ENCODE measurements around the gene CDHR3. TPM values are rescaled to one million over a fixed set of nuclear protein-coding genes. Genes with fewer than 3 reads are reported as not detected.
A peak's percentile ranks its signal among the peaks of the same experiment; 100 is the strongest.

The CDHR3 gene
- total and polyA plus RNA-seq, 2 donors from 2014 or later = 3.6 to 7.1 TPM

- DNase-seq (no peak), FAIRE-seq (no peak)
- intact Hi-C loops (cut with DNase I) = no loop called here
- H3K4me1 ChIP-seq (ENCODE audit: control insufficient read depth in 2 of 3, insufficient read depth in 2 of 3, low read depth in 1 of 3, low read length in 3 of 3) = peaks cover 8 to 23% (median 18%) of the 10 kb centered on the region in 3 donors
- H3K4me3 ChIP-seq (ENCODE audit: low read length in 3 of 3) = no peak overlapping the region
- H3K9me3 ChIP-seq (ENCODE audit: control insufficient read depth in 2 of 3, insufficient read depth in 1 of 3, low read length in 3 of 3) = no peaks in the 10 kb centered on the region
- no peak overlapping the region for H3K27ac ChIP-seq (ENCODE audit: low read depth in 2 of 2, low read length in 2 of 2)
- no peak for TF ChIP-seq CTCF (IDR thresholded peaks at IDR 0.05; ENCODE audit: borderline replicate concordance, extremely low read depth, insufficient read depth)
- H3K36me3 ChIP-seq (ENCODE audit: control insufficient read depth in 2 of 3, insufficient read depth in 3 of 3, low read length in 3 of 3) = no peaks in the 10 kb centered on the region
- H3K9ac ChIP-seq (ENCODE audit: low read length in 3 of 3) = no peak overlapping the region
- H3K27me3 ChIP-seq (ENCODE audit: control insufficient read depth, insufficient read depth, low read length) = no peaks in the 10 kb centered on the region
These were observed 49.1 kb downstream of the CDHR3 start for GRCh38 chr7:106012184-106012583.

- H3K4me3 ChIP-seq (ENCODE audit: low read length in 3 of 3) = no peak overlapping the region
- H3K4me1 ChIP-seq (ENCODE audit: control insufficient read depth in 2 of 3, insufficient read depth in 2 of 3, low read depth in 1 of 3, low read length in 3 of 3) = peaks cover 8 to 23% (median 18%) of the 10 kb centered on the region in 3 donors
- no peaks in the 10 kb centered on the region for H3K9me3 ChIP-seq (ENCODE audit: control insufficient read depth in 2 of 3, insufficient read depth in 1 of 3, low read length in 3 of 3)
- no peak for FAIRE-seq
- intact Hi-C loops (cut with DNase I) = no loop called here
- no peak for DNase-seq
- no peak overlapping the region for H3K9ac ChIP-seq (ENCODE audit: low read length in 3 of 3)
- peak overlapping the region in 1 of 2 donors; percentile 13 for H3K27ac ChIP-seq (ENCODE audit: low read depth in 2 of 2, low read length in 2 of 2)
- no peaks in the 10 kb centered on the region for H3K27me3 ChIP-seq (ENCODE audit: control insufficient read depth, insufficient read depth, low read length)
- no peak for TF ChIP-seq CTCF (IDR thresholded peaks at IDR 0.05; ENCODE audit: borderline replicate concordance, extremely low read depth, insufficient read depth)
- H3K36me3 ChIP-seq (ENCODE audit: control insufficient read depth in 2 of 3, insufficient read depth in 3 of 3, low read length in 3 of 3) = no peaks in the 10 kb centered on the region
These were observed 49.9 kb downstream of the CDHR3 start for GRCh38 chr7:106012935-106013439.

- Histone ChIP-seq H3K4me3 (ENCODE audit: low read length in 3 of 3) (no peak overlapping the region), H3K27ac (ENCODE audit: low read depth in 2 of 2, low read length in 2 of 2) (no peak overlapping the region), H3K9ac (ENCODE audit: low read length in 3 of 3) (no peak overlapping the region), H3K9me3 (ENCODE audit: control insufficient read depth in 2 of 3, insufficient read depth in 1 of 3, low read length in 3 of 3) (no peaks in the 10 kb centered on the region), H3K36me3 (ENCODE audit: control insufficient read depth in 2 of 3, insufficient read depth in 3 of 3, low read length in 3 of 3) (no peaks in the 10 kb centered on the region), H3K27me3 (ENCODE audit: control insufficient read depth, insufficient read depth, low read length) (no peaks in the 10 kb centered on the region), H3K4me1 (ENCODE audit: control insufficient read depth in 2 of 3, insufficient read depth in 2 of 3, low read depth in 1 of 3, low read length in 3 of 3) (peaks cover 3 to 10% (median 6%) of the 10 kb centered on the region in 3 donors)
- FAIRE-seq (no peak), DNase-seq (peak in 1 of 5 donors; percentile 30)
- TF ChIP-seq CTCF (IDR thresholded peaks at IDR 0.05; ENCODE audit: borderline replicate concordance, extremely low read depth, insufficient read depth) = no peak
- intact Hi-C loops (cut with DNase I) = no loop called here
These were observed 52.5 kb downstream of the CDHR3 start for GRCh38 chr7:106015381-106016218.

All from kidney (tissue), 14 donors.